Neutrophil (primary cell): Measurements from ENCODE around the gene CH25H.

Experiments used
- H3K27ac ChIP-seq: fragments of 200-600 bp; sonication (generic); 2 replicates; pipeline ENCODE4 v1.5.1; 2016; ENCODE audit warnings: mild to moderate bottlenecking, moderate library complexity
- H3K27me3 ChIP-seq: fragments of 200-600 bp; sonication (generic); 2 replicates; pipeline ENCODE4 v1.6.0; 2016; ENCODE audit warnings: mild to moderate bottlenecking
- H3K36me3 ChIP-seq: fragments of 200-600 bp; sonication (generic); 2 replicates; pipeline ENCODE4 v1.5.1; 2017
- H3K4me1 ChIP-seq, 2 experiments: fragments of 200-600 bp in 1 of 2; sonication (generic) in 1 of 2; 1 replicate in 1 of 2; 2 replicates in 1 of 2; pipeline versions ENCODE4 v1.5.1 to v1.6.1; 2013 to 2016; ENCODE audit warnings: low read depth in 1 of 2, low read length in 1 of 2, mild to moderate bottlenecking in 1 of 2, moderate library complexity in 1 of 2; ENCODE audit not compliant: control insufficient read depth in 1 of 2, insufficient read depth in 1 of 2
- H3K4me3 ChIP-seq, 2 experiments: fragments of 200-600 bp in 1 of 2; sonication (generic) in 1 of 2; 1 replicate in 1 of 2; 2 replicates in 1 of 2; pipeline ENCODE4 v1.5.1; 2013 to 2016; ENCODE audit warnings: low read depth in 1 of 2, low read length in 1 of 2, mild to moderate bottlenecking in 1 of 2, moderate library complexity in 1 of 2
- H3K9me3 ChIP-seq: fragments of 200-600 bp; sonication (generic); 2 replicates; pipeline ENCODE4 v1.5.1; 2016
- TF ChIP-seq, protein P1 (sequence below): fragments of 200-600 bp; sonication (generic); IDR thresholded peaks from 2 replicates; pipeline ENCODE4 v1.5.1; 2016; ENCODE audit warnings: antibody characterized with exemption

The CH25H gene

DNA sequence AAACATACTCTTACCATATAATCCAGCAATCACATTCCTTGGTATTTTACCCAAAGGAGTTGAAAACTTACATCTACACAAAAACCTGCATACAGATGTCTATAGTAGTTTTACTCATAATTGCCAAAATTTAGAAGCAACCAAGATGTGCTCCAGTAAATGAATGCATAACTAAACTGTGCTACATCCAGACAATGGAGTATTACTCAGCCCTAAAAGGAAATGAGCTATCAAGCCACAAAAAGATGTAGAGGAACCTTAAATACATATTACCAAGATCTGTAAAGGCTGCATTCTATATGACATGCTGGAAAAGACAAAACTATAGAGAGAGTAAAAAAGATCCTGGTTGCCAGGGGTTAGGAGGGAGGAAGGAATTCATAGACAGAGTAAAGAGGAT lies 21.8 kb upstream of the CH25H start:
- Histone ChIP-seq H3K9me3 (no peaks in the 10 kb centered on the region), H3K27ac (no peak overlapping the region), H3K4me1 (no peaks in the 10 kb centered on the region), H3K36me3 (no peaks in the 10 kb centered on the region), H3K27me3 (no peaks in the 10 kb centered on the region), H3K4me3 (no peak overlapping the region)
- TF ChIP-seq, protein P1, sequence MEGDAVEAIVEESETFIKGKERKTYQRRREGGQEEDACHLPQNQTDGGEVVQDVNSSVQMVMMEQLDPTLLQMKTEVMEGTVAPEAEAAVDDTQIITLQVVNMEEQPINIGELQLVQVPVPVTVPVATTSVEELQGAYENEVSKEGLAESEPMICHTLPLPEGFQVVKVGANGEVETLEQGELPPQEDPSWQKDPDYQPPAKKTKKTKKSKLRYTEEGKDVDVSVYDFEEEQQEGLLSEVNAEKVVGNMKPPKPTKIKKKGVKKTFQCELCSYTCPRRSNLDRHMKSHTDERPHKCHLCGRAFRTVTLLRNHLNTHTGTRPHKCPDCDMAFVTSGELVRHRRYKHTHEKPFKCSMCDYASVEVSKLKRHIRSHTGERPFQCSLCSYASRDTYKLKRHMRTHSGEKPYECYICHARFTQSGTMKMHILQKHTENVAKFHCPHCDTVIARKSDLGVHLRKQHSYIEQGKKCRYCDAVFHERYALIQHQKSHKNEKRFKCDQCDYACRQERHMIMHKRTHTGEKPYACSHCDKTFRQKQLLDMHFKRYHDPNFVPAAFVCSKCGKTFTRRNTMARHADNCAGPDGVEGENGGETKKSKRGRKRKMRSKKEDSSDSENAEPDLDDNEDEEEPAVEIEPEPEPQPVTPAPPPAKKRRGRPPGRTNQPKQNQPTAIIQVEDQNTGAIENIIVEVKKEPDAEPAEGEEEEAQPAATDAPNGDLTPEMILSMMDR, result no peak

DNA sequence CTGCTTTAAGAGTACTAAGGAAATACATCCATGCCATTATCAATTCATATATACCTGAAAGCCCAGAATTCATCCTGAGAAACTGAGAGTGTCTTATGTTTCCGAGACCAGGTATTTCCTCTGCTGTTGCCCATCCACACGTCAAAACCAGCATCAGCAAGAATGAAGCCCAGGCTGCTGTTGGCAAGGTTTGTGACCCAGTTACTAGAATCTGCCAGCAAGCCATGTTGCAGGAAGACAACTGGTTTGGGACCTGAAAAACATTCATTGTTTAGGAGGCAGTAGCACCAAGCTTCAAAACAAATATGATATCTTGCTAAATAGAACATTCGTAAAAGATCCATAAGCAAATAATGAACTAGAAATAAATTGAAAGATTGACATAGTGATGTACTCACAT lies 21.0 kb upstream of the CH25H start:
- H3K27ac ChIP-seq, result no peak overlapping the region
- no peaks in the 10 kb centered on the region for H3K36me3 ChIP-seq
- H3K27me3 ChIP-seq, result no peaks in the 10 kb centered on the region
- H3K4me1 ChIP-seq, result no peaks in the 10 kb centered on the region
- no peaks in the 10 kb centered on the region for H3K9me3 ChIP-seq
- no peak overlapping the region for H3K4me3 ChIP-seq
- TF ChIP-seq, protein P1, result no peak

DNA sequence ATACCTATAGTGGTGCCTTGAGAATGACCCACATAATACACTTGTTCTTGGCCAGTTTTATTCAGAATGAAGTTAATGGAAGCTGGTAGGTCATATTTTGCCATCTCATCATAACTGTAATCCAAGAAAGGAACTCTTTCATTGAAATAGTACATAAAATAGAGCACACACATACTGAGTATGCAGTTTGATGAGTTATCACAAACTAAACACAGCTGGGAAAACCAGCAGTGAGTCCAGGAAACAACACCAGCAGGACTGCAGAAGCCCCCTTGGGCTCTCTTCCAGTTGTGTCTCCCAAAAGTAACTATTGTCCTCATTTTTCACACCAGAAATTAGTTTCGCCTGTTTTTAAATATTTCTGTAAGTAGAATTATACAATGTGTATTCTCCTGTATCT lies 19.8 kb upstream of the CH25H start:
- Histone ChIP-seq H3K27ac (no peak overlapping the region), H3K4me1 (no peaks in the 10 kb centered on the region), H3K27me3 (no peaks in the 10 kb centered on the region), H3K4me3 (no peak overlapping the region), H3K9me3 (no peaks in the 10 kb centered on the region), H3K36me3 (no peaks in the 10 kb centered on the region)
- TF ChIP-seq, protein P1, result no peak

DNA sequence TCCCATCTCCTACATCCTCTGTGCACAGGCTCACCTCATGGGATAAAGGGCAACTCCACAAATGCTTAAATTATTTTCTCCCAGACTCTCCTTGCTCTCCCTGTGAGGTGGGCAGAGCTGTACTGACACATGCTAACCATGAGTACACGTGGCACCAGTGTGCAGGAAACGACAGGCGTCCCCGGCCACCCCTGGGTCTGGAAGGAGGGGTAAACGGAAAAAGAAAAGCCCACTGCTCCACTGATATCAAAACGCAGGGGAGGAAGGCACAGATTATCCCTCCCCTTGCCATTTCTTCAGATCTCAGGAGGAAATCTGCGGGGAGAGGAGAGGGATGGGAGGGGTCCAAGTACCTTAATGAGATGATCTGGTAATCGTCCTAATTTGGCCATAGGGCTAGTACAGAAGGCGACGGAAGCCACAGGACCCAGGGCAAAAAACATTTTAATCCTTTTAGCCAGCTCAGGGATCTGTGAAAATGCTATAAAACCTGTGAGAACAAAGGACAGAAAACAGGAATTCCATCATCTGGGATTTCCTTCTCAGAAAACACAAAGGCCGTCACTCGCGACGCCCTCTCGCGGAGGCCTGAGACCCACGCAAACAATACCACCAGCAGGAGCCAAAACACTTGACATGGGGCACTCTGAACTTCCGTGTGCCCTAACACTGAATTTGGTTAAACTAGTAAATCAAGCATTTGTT lies 17.8 kb upstream of the CH25H start:
- TF ChIP-seq, protein P1, result no peak
- Histone ChIP-seq H3K36me3 (no peaks in the 10 kb centered on the region), H3K4me3 (no peak overlapping the region), H3K27me3 (no peaks in the 10 kb centered on the region), H3K9me3 (no peaks in the 10 kb centered on the region), H3K4me1 (no peaks in the 10 kb centered on the region), H3K27ac (no peak overlapping the region)

DNA sequence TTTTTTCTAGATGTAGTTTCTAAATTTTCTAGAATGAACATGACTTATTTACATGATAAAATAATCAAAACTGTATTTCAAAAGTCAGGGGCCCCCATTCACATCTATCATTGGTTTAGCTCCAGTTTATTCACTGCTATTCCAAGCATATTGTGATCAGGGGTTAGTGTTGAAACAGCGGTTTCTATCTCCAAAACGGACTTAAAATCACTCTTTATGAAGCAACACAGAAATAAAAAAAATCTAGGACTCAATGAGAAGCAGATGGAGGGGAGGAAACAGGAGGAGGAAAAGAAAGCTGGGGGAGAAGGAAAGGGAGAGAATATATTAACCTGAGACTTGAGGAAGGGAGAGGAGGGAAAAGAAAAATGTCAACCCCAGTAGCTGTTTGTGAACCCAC lies 14.8 kb upstream of the CH25H start:
- peaks cover 0 to 6% of the 10 kb centered on the region in 2 experiments for H3K4me1 ChIP-seq
- H3K27ac ChIP-seq, result no peak overlapping the region
- H3K4me3 ChIP-seq, result no peak overlapping the region
- H3K36me3 ChIP-seq, result no peaks in the 10 kb centered on the region
- TF ChIP-seq, protein P1, result no peak
- no peaks in the 10 kb centered on the region for H3K27me3 ChIP-seq
- no peaks in the 10 kb centered on the region for H3K9me3 ChIP-seq
